ENCODE results near the gene ZNF775. TPM values are rescaled to one million over a fixed set of nuclear protein-coding genes. Genes with fewer than 3 reads are reported as not detected.
A peak's percentile ranks its signal among the peaks of the same experiment; 100 is the strongest.

Gene ZNF775
- total RNA-seq, 2 experiments from 2014 or later, result 4.5 to 5.2 TPM

- intact Hi-C loops (cut with micrococcal nuclease), result no loop called here
- no peak overlapping the region for H3K27ac Mint-ChIP-seq
- no peaks in the 10 kb centered on the region for H3K27me3 Mint-ChIP-seq (ENCODE audit: low read depth)
- no peaks in the 10 kb centered on the region for H3K9me3 Mint-ChIP-seq
- no peak overlapping the region for H3K4me3 Mint-ChIP-seq
- CTCF ChIA-PET, result interaction anchor here (0.7 kb wide), 1 partner anchor 45 kb away, joined by 3 read pairs; no protein-coding TSS in a partner anchor
- peaks cover 11% of the 10 kb centered on the region for H3K4me1 Mint-ChIP-seq (ENCODE audit: low read depth)
- no peaks in the 10 kb centered on the region for H3K36me3 Mint-ChIP-seq (ENCODE audit: low read depth)
- peak; percentile 1 for DNase-seq
Measured at GRCh38 chr7:150400788-150401423, 21.8 kb downstream of the ZNF775 start.

- Mint-ChIP-seq H3K4me3 (no peak overlapping the region), H3K27me3 (ENCODE audit: low read depth) (no peaks in the 10 kb centered on the region), H3K27ac (no peak overlapping the region), H3K36me3 (ENCODE audit: low read depth) (no peaks in the 10 kb centered on the region), H3K4me1 (ENCODE audit: low read depth) (peaks cover 16% of the 10 kb centered on the region), H3K9me3 (no peaks in the 10 kb centered on the region)
- no peak for DNase-seq
- CTCF ChIA-PET, result interaction anchor here (0.7 kb wide), 1 partner anchor 45 kb away, joined by 3 read pairs; no protein-coding TSS in a partner anchor
- intact Hi-C loops (cut with micrococcal nuclease), result no loop called here
Measured at GRCh38 chr7:150401424-150401790, 22.3 kb downstream of the ZNF775 start.

GRCh38 chr7:150401861-150402631 is 22.9 kb downstream of the ZNF775 start:
- Mint-ChIP-seq H3K4me1 (ENCODE audit: low read depth) (peaks cover 23% of the 10 kb centered on the region), H3K9me3 (no peaks in the 10 kb centered on the region), H3K27me3 (ENCODE audit: low read depth) (no peaks in the 10 kb centered on the region), H3K4me3 (no peak overlapping the region), H3K27ac (no peak overlapping the region), H3K36me3 (ENCODE audit: low read depth) (peaks cover under 1% of the 10 kb centered on the region)
- intact Hi-C loops (cut with micrococcal nuclease), result no loop called here
- CTCF ChIA-PET, result interaction anchor here (1.0 kb wide), 1 partner anchor 19 kb away, joined by 3 read pairs; no protein-coding TSS in a partner anchor
- no peak for DNase-seq

- intact Hi-C loops (cut with micrococcal nuclease), result no loop called here
- H3K27me3 Mint-ChIP-seq (ENCODE audit: low read depth), result no peaks in the 10 kb centered on the region
- CTCF ChIA-PET, result interaction anchor here (1.0 kb wide), 3 partner anchors 19 to 47 kb away, joined by 3 to 4 read pairs (median 3); no protein-coding TSS in a partner anchor
- no peaks in the 10 kb centered on the region for H3K9me3 Mint-ChIP-seq
- no peak for DNase-seq
- no peak overlapping the region for H3K27ac Mint-ChIP-seq
- H3K36me3 Mint-ChIP-seq (ENCODE audit: low read depth), result peaks cover 3% of the 10 kb centered on the region
- H3K4me1 Mint-ChIP-seq (ENCODE audit: low read depth), result peaks cover 25% of the 10 kb centered on the region
- no peak overlapping the region for H3K4me3 Mint-ChIP-seq
Measured at GRCh38 chr7:150402671-150403321, 23.7 kb downstream of the ZNF775 start.

- peaks cover 3% of the 10 kb centered on the region for H3K36me3 Mint-ChIP-seq (ENCODE audit: low read depth)
- H3K27me3 Mint-ChIP-seq (ENCODE audit: low read depth), result no peaks in the 10 kb centered on the region
- CTCF ChIA-PET, result interaction anchor here (0.6 to 1.0 kb wide), 6 partner anchors 8 to 48 kb away, joined by 3 to 6 read pairs (median 4); no protein-coding TSS in a partner anchor
- peak overlapping the region; percentile 85 for H3K4me3 Mint-ChIP-seq
- intact Hi-C loops (cut with micrococcal nuclease), result loop anchor here (2.0 kb wide), 1 partner anchor 37 kb away; no protein-coding TSS in a partner anchor
- no peaks in the 10 kb centered on the region for H3K9me3 Mint-ChIP-seq
- DNase-seq, result no peak
- peaks cover 27% of the 10 kb centered on the region for H3K4me1 Mint-ChIP-seq (ENCODE audit: low read depth)
- peak overlapping the region; percentile 79 for H3K27ac Mint-ChIP-seq
Measured at GRCh38 chr7:150403376-150404171, 24.4 kb downstream of the ZNF775 start.

- H3K27ac Mint-ChIP-seq, result peak overlapping the region; percentile 79
- DNase-seq, result no peak
- CTCF ChIA-PET, result interaction anchor here (0.9 to 1.0 kb wide), 4 partner anchors 9 to 354 kb away, joined by 3 to 6 read pairs (median 4); no protein-coding TSS in a partner anchor
- H3K9me3 Mint-ChIP-seq, result no peaks in the 10 kb centered on the region
- H3K4me1 Mint-ChIP-seq (ENCODE audit: low read depth), result peaks cover 29% of the 10 kb centered on the region
- peak overlapping the region; percentile 85 for H3K4me3 Mint-ChIP-seq
- H3K36me3 Mint-ChIP-seq (ENCODE audit: low read depth), result peaks cover 3% of the 10 kb centered on the region
- H3K27me3 Mint-ChIP-seq (ENCODE audit: low read depth), result no peaks in the 10 kb centered on the region
- intact Hi-C loops (cut with micrococcal nuclease), result loop anchor here (2.0 kb wide), 1 partner anchor 37 kb away; no protein-coding TSS in a partner anchor
Measured at GRCh38 chr7:150404172-150404804, 25.2 kb downstream of the ZNF775 start.

- CTCF ChIA-PET, result interaction anchor here (0.7 to 3.1 kb wide), 8 partner anchors 9 to 354 kb away, joined by 3 to 18 read pairs (median 3); no protein-coding TSS in a partner anchor
- H3K9me3 Mint-ChIP-seq, result no peaks in the 10 kb centered on the region
- peak overlapping the region; percentile 83 for H3K27ac Mint-ChIP-seq
- H3K27me3 Mint-ChIP-seq (ENCODE audit: low read depth), result no peaks in the 10 kb centered on the region
- peak overlapping the region; percentile 85 for H3K4me3 Mint-ChIP-seq
- peaks cover 29% of the 10 kb centered on the region for H3K4me1 Mint-ChIP-seq (ENCODE audit: low read depth)
- peak; percentile 76 for DNase-seq
- H3K36me3 Mint-ChIP-seq (ENCODE audit: low read depth), result peaks cover 3% of the 10 kb centered on the region
- intact Hi-C loops (cut with micrococcal nuclease), result loop anchor here (1.0 to 5.0 kb wide), 6 partner anchors 26 to 533 kb away; partner anchors contain the start of genes ATP6V0E2 and ZNF775
Measured at GRCh38 chr7:150404805-150405583, 25.9 kb downstream of the ZNF775 start.

- CTCF ChIA-PET, result interaction anchor here (0.7 to 3.1 kb wide), 7 partner anchors 9 to 40 kb away, joined by 3 to 18 read pairs (median 3); no protein-coding TSS in a partner anchor
- H3K27me3 Mint-ChIP-seq (ENCODE audit: low read depth), result no peaks in the 10 kb centered on the region
- intact Hi-C loops (cut with micrococcal nuclease), result loop anchor here (1.0 to 5.0 kb wide), 7 partner anchors 16 to 533 kb away; partner anchors contain the start of genes ATP6V0E2 and ZNF775
- no peaks in the 10 kb centered on the region for H3K9me3 Mint-ChIP-seq
- DNase-seq, result peak; percentile 52
- peak overlapping the region; percentile 85 for H3K4me3 Mint-ChIP-seq
- peaks cover 3% of the 10 kb centered on the region for H3K36me3 Mint-ChIP-seq (ENCODE audit: low read depth)
- H3K27ac Mint-ChIP-seq, result peak overlapping the region; percentile 83
- H3K4me1 Mint-ChIP-seq (ENCODE audit: low read depth), result peaks cover 29% of the 10 kb centered on the region
Measured at GRCh38 chr7:150405584-150406311, 26.6 kb downstream of the ZNF775 start.

GRCh38 chr7:150406312-150406566 is 27.1 kb downstream of the ZNF775 start:
- H3K4me3 Mint-ChIP-seq, result peak overlapping the region; percentile 85
- H3K27me3 Mint-ChIP-seq (ENCODE audit: low read depth), result no peaks in the 10 kb centered on the region
- no peaks in the 10 kb centered on the region for H3K9me3 Mint-ChIP-seq
- H3K27ac Mint-ChIP-seq, result peak overlapping the region; percentile 83
- DNase-seq, result no peak
- intact Hi-C loops (cut with micrococcal nuclease), result loop anchor here (1.0 to 5.0 kb wide), 2 partner anchors 15 to 534 kb away; partner anchors contain the start of gene ATP6V0E2
- H3K4me1 Mint-ChIP-seq (ENCODE audit: low read depth), result peaks cover 29% of the 10 kb centered on the region
- H3K36me3 Mint-ChIP-seq (ENCODE audit: low read depth), result peaks cover 3% of the 10 kb centered on the region
- CTCF ChIA-PET, result interaction anchor here (0.7 to 3.1 kb wide), 7 partner anchors 8 to 49 kb away, joined by 3 to 18 read pairs (median 3); no protein-coding TSS in a partner anchor

Measured in activated naive CD4-positive, alpha-beta T cell treated with anti-CD3 and anti-CD28 coated beads for 36 hours (primary cell).